Superior temporal gyrus (tissue), 1 donor: ENCODE data around the gene SPNS3.

Experiments
- DNase-seq: peaks from one replicate; pipeline ENCODE4 v3.0.0-alpha.2; 2016; ENCODE audit errors: extremely low spot score

The SPNS3 gene

GRCh38 chr17:4490109-4490591 lies 56.4 kb downstream of the SPNS3 start:
- no peak for DNase-seq

- DNase-seq: no peak
Observed at GRCh38 chr17:4490637-4491061, 56.9 kb downstream of the SPNS3 start.

GRCh38 chr17:4492721-4493561 lies 59.2 kb downstream of the SPNS3 start:
- peak; percentile 30 for DNase-seq

DNA sequence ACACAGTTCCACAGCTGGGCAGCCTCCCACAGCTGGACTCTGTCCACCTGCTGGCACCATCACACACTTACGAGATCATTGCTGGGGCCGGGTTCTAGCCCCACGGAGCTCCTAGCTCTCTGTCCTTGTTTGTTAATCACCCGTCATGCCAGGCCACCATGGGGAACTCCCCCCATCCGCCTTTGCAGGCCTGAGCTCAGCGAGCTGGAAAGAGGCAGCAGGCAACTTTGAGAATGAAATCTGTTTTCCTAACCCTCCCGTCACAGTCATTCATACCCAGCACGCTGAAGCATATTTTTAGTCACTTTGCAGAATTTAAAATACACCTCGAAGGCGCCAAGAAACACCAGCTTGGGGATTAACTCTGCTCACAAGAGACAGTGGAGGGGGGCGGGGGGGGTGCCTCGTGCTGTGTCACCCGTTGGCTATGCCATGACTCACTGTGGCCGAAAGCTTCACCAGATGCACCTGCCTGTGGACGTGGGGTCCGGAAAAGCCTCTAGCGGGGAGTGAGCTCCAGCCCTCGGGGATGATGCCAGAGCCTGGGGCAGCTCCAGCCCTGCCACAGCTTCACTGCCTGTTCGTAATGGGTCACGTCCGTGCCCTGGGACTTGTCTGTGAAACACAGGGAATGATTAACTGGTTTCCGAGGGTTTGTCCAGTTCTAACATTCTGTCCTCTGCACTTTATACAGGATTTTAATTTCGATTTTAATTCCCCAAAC lies 63.5 kb downstream of the SPNS3 start:
- DNase-seq: peak; percentile 52

DNA sequence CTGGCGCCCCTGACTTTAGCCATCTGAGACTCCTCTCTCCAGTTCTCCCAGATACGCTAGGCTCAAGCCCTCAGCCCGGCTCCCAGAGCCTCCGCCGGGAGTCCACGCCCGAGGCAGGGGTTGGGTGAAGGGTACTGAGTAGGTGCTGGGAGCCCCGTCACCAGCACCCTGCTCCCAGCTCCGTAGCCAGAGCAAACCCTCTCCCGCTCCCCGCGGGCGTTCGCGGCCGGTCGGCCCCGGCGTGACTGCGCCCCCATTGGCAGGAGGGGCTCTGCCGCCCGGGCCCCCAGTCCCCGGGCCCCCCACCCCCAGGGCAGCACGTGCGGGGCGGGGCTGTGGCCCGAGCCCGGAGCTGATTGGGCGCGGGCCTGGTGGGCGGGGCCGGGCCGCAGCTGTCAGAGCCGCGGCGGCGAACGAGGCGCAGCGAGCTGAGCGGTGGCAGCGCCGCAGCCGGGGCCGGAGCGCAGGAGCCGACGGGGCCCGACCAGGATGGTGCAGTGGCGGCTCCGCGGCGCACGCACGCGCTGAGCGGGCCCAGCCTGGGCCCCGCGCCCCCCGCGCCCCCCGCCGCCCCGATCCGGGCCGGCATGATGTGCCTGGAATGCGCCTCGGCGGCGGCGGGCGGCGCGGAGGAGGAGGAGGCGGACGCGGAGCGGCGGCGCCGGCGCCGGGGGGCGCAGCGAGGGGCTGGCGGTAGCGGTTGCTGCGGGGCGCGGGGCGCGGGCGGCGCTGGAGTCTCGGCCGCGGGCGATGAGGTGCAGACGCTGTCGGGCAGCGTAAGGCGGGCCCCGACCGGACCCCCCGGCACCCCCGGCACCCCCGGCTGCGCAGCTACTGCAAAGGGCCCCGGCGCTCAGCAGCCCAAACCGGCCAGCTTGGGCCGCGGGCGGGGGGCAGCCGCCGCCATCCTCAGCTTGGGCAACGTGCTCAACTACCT lies 65.0 kb downstream of the SPNS3 start, which contains the start of gene SPNS2:
TSS of gene SPNS2 (plus strand) at position 421 of the 937 bp plus-strand sequence. CDS start at position 588, 167 bp downstream.
- DNase-seq: peak; percentile 83

DNA sequence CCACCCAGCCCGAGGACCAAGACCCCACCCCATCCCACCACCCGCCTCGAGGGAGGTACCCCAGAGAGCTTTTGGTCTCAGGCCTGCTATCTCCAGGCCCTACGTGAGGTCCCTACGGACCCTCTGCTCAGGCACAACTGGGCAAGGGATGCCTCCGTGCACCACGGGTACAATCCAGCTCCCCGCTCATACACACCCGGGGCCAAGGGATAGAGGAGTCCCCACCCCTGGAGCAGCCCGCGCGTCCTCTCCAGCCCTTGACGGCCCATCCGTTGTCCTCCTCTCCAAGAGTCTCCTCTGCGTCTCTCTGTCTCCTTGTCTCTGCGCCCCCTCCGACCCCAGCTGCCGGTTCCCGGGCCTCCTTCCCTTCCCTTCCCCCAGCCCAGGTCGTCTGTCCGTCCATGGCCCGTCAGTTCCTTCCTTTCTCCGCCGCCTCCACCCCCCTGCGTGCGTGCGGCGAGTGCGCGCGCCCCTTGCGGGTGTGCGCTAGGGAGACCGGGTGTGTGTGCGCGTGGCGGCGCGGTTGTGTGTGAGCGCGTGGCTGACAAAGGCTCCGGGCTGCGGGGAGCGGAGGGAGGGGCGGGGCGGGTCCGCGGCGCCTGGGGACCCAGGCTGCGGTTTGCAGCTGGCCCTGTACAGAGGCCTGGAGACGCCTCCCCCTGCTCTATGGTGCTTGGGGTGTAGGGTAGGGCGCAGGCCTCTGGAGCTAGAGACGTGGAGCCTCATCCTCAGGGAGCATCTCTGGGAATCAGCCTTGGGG lies 65.9 kb downstream of the SPNS3 start:
- peak; percentile 63 for DNase-seq

- peak; percentile 22 for DNase-seq
Observed at GRCh38 chr17:4500191-4500571, 66.4 kb downstream of the SPNS3 start.

DNA sequence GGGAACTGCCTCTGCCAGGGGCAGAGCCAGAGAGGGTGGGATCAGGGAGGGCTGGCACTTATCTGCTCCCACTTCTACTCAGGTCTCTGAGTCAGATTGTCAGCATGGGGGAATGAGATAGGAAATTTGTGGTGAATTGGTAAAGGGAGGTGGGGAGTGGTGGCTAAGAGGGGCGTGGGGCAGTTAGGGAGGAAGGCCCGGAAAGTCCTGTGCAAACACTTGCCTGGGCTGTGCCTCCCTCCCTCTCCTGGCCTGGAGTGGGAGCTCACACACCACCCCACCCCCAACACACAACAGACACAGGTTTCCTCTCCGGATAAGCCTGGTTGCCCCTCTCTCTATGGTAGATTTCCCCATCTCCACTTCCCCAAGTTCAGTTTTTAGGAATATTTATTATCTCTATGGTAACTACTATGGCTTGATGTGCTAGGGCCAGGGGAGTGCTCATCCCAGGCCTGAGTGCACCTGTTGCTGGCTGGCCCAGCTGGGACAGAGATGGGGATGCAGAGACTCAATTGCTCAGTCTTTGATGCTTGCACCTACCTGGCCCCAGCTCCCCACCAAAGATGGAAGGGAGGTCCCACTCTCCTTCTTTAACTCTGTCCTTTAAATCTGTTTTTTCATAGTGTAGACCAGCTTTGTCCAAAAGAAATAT lies 67.7 kb downstream of the SPNS3 start:
- DNase-seq: no peak

DNA sequence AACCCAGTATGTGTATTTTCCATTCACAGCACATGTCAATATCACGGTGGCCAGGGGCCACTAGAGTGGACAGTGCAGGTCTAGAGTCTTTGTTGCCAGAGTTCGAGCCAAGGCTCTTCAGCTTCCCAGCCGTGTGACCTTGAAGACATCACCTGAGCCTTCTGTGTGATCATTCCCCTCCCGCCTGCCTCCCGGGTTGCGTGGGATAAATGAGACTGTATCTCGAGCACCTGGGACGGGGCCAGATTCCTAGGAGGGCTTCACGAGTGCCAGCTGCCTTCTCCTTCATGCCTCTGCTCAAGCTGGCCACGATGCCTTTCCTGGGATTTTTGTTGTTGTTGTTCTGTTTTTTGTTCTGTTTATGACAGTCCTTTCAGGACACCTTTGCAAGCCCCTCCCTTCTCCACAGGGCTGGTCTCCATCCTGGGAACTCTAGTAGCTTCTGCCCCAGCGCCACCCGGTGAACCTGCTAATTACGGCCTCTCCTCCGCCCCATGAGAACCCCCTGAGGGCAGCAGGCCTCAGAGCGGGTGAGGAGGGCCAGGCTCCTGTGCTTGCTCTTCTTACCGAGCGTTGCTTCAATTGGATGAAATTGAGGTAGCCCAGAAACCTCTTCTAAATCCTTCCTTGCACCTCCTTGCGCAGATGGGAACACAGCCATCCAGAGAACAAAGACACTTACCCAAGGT lies 68.9 kb downstream of the SPNS3 start:
- no peak for DNase-seq

- peak; percentile 16 for DNase-seq
Observed at GRCh38 chr17:4503283-4504025, 69.7 kb downstream of the SPNS3 start.

DNA sequence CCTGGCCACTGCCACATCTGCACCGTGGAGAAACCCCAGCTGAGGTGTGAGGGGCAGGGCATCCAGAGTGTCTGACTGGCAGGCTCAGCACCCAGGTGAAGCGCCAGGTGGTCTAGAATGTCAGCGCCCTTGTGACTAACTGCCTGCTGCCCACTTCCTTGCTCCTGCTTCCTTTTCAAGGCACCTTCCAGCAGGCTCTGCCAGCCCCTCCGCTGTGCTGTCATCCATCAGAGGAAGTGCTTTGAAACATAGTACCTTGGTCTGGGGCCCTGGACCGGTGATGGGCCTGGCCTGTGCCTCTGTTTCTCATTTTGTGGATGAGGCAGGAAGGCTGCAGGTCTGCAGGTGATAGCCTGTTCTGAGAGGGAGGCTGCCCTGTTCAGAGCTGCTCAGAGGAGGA lies 70.4 kb downstream of the SPNS3 start:
- no peak for DNase-seq

- DNase-seq: no peak
Observed at GRCh38 chr17:4505187-4505586, 71.4 kb downstream of the SPNS3 start.

DNA sequence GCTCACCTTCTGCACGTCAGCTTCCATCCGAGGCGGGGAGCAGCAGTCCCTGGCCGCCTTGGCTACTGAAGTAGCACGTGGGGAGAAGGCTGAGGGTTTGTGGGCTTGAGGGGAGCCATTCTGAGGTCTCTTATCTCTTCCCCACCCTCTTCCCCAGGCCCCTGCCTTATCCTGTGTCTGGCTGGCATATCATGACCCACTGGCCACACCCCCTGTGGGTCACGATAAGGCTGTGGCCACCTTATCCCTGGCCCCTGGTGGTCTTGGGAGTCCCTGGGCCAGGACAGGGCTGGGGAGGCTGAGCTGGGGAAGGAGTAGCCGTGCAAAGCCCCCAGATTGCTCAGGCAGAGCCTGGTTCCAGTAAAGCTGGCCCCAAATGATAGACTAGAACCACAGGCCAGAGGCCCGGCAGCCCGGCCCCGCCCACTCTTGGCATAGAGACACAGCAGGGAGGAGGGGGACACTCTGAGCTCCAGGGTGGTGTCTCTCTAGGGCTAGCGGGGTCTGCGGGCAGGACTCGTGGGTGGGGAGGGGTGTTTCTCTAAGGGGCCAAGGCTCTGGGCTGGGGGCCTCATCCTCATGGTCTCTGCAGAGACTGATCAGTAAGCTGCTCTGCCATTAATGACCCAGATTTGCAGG lies 72.6 kb downstream of the SPNS3 start:
- no peak for DNase-seq

- no peak for DNase-seq
Observed at GRCh38 chr17:4506892-4507291, 73.2 kb downstream of the SPNS3 start.

GRCh38 chr17:4507361-4508111 lies 73.8 kb downstream of the SPNS3 start:
- no peak for DNase-seq

GRCh38 chr17:4508207-4508606 lies 74.5 kb downstream of the SPNS3 start:
- no peak for DNase-seq

DNA sequence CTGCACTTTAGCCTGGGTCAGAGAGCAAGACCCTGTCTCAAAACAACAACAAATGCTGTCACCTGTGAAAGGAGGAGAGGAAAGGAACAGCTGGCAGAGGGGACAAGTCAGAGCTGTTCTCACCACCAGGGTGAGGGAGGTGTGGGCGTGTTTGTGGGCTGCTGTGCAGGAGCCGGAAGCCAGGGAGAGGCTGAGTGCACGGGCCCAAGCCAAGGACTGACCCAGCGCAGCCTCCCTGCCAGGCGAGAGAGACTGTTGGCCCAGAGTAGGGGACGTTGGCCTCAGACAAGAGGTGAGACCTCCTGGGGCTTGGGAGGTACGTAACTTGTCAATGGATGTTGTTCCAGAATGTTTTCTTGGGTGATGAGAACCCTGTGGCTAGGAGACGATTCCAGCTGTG lies 75.7 kb downstream of the SPNS3 start:
- DNase-seq: peak; percentile 16
